GM18858 (cell line): ENCODE measurements around the gene ZNF296.

Experiments
- ATAC-seq: cut with Tn5 transposase; IDR thresholded peaks from one replicate; pipeline ENCODE4 v1.9.1; 2021; ENCODE audit not compliant: unreplicated experiment

ZNF296 gene

DNA sequence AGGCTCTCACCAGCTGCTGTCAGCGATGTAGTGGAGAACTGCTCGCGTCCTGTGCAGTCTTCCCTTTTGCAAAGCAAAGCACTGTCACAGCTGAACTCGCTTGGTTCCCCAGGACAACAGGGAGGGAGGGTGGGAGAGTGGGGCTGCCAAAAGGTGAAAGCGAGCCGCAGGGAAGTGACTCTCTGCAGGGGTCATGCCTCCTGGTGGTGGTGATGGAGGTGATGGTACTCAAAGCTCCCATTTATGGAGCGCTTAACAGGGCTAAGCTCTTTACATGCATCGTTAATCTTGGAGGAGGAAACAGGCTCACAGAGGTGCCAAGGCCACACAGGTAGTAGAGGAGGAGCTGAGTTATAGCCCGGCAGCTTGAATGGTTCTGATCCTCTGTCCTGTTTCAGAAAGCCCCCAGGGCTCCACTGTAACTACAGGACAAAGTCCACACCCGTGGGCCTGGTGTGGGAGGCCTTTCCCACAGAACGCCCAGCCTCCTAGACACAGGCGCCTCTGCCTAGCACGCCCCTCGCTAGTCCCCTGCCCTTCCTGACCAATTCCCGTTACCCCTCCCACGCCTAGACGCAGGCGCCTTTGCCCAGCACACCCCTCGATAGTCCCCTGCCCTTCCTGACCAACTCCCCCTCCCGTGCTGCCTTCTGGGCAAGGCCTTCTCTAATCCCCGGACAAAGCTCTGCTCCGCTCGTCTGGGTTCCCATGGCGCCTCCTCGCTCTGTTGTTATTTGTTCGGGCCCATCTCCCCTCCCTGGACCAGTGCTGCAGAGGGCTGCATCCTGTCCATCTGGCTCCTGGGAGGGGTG, 27.4 kb upstream of the ZNF296 start:
- ATAC-seq = no peak

DNA sequence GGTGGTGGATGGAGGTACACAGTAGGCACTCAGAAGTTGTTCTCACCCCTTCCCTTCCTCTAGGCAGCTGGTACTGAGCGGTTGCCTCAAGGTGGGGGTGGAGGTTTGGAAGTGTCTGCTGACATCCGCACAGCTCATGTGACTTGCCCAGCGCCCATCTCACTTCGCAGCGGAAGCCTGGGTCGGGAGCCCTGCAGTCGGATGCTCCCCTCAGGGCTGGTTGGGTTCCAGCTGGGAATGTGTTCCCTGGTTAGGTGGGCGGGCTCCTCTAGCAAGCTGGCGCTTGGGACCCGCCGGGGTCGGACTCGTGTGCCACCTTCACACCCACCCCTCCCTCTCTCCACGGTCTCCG, 26.9 kb upstream of the ZNF296 start:
- no peak for ATAC-seq

DNA sequence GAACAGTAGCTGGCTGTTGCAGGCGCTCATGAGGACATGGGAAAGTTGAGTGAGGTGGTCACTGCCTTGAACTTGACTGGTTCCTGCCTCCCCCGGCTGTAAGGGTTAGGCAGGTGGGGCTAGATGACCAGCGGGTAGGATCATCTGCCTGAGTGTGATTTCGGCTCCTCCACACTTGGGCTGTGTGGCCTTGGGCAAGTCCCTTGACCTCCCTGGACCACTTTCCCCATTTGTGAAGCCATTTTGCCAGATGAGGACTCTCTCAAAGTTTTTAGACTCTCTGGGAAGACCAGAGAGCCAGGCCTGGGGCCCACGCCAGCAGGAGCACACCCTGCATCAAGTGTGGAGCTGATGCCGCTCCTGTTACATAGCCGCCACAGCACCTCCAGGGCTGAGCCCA, 26.2 kb upstream of the ZNF296 start:
- no peak for ATAC-seq

DNA sequence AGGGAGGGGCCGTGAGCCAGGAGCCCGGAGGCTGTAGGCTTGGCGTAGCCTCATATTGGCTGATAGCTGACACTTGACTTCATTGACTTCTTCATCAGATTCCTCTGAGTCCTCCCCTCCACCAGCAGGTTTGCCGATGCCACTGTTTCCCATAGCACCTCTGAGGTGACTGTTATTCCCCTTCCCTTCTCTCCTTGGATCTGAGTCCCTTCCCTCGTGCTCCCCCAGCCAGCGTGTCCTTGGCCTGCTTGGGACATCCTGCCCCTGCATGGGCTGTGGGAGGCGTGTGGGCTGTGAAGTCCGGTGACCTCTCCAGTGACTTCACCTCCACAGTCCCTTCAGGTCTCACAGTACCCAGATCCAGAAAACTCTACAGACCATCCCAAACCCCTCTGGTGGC, 25.5 kb upstream of the ZNF296 start:
- ATAC-seq = no peak

DNA sequence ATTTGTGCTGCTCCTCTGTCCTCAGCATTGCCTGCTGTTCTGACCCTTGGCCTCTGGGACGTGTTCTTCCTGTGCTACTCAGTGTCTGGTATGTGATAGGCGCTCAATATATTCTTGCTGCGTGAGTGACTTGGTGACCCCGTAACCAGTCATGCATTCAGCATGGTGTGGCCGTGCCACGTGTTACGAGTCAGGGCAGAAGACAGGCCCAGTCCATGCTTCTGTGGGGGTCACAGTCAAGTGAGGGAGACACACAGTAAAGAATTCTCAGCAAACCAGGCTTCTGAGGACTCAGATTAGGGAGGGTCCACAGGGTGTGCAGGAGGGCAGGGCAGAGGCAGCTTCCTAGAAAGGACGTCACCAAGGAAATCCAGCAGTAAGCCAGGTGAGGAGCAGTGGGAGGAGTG, 24.6 kb upstream of the ZNF296 start:
- no peak for ATAC-seq

DNA sequence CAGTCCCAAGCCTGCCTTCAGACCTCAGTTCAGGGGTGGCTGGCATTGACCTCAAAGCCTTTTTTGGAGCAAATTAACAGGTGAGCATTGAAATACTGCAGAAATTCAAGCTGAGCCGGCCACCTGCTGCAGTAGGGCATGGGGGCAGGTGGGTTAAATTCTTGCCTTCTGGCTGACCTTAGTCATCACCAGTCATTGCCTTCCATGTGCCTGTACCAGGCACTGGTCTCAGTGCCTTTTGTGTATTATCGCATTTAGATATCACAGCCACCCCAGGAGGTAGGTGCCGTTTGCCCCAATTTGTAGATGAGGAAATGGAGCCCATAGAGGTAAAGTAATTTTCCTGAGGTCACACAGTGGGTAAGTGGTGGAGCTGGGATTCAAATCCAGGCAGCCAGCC, 23.9 kb upstream of the ZNF296 start:
- ATAC-seq = no peak

DNA sequence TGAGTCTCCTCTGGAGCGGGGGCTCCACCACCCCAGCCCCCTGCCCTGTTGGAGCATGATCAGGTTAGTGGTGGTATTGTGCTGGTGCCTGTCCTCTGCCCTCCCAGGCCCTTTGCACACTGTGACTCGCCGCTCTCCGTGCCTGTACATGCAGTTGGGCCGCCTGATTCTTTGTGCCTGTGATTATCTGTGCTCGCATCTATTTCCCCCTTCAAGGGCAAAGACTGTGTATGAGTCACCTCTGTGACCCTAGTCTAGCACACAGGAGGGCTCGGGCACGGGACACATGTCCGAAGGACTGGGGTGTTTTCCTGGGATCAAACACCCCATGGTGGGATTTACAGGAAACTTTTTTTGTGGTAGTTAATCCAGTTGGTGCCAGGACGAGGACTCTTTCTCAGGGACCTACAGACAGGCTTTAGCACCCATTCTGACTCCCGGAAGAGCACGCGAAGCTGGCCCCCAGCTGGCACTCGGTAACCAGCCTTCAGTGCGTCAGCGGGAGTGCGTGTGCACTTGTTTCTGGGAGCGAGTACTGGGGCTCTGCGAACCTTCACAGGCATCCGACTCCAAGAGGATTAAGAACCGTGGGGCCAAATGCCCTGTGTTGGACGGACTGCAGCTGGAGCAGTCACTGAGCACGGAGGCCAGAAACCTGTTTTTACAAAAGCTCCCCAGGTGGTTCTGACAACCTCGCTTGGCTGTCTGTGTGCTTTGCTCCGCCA, 23.4 kb upstream of the ZNF296 start:
- no peak for ATAC-seq

DNA sequence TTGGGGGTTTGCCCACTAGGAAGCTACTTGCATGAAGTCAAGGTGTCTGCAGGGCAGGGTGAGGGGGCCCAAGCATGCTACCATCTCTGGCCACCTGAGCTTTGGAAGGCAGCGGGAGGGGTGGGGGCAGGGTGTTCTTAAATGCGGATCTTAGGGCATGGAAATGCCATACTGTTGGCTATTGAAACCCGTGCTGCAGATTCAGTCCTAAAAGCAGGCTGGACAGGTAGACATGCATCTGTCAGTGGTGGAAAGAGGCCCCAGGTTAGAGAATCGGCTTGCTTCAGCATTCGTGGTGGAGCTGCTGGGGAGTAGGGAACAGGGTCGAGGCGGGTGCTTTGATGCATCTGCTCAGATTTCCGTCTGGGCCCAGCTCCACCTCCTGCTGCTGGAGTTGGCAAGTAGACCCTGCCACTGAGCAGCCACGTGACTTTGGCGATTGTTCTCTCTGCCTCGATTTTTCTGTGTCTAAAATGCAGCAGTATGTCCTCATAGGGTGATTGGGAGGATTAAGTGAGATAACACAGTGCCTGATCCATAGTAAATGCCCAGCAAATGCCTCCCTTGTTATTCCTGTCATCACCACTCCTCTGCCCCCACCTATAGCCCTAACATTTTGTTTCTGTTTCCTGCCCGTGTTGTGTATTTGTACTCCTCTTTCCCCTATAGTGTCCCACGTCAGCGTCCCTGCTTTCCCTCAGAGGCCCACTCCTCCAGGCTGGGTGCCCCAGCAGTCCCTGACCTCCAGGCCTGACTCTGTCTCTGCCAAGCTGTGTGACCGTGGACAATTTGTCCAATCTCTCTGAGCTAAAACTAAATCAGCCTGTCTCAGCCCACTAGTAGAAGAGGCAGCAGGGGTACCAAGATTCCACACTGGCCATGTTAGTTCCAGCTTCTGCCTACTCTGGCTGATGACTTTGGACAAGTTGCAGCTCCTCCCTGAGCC, 22.5 kb upstream of the ZNF296 start:
- ATAC-seq = no peak

DNA sequence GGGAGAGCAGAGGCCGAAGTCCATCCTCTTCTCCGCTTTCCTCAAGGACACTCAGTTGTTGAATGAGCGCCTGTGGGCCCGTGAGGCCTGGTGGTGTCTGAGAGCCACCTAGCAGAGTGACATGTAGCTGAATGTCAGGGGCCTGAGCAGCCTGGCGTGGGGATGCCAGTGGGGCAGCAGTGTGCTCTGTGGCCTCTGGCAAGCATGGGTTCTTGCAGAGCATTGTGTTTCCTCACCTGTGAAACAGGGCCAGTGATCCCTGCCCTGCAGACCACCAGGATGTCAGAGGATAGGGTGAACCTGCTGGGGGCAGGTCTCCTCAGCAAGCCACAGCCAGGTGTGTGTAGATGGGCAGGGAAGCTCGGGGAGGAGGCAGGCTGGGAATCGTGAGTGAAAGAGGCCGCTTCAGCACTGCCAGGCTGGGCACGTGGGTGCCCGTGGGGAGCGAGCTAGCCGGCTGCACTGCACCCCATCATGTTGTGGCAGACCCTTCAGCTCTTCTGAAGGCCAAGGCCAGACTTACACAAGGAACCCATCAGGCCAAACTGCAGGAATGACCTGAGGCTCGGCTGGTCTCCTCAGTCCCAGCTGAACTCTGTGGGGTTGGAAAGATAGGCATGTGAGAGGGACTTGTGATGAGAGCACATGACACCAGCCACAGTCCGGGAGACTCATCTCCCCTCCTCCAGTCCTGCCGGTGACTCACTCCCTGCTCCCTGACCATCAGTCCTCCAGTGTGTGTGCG, 21.7 kb upstream of the ZNF296 start:
- no peak for ATAC-seq

DNA sequence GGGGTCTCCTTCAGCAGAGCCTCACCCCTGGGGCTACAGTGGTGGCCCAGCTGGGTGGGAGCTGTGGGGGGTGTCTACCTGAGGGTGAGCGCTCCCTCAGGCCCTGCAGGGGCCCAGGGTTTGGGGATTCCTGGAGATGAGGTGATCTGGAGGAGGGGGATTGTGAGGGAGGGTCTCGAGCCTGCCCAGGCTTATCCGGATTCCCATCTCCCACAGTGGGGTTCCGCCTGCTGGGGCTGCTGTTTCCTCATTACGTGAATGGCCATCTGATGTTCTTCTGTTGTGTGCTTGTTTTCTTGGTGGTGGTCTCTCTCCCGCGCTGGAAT, 21.1 kb upstream of the ZNF296 start:
- ATAC-seq = no peak

DNA sequence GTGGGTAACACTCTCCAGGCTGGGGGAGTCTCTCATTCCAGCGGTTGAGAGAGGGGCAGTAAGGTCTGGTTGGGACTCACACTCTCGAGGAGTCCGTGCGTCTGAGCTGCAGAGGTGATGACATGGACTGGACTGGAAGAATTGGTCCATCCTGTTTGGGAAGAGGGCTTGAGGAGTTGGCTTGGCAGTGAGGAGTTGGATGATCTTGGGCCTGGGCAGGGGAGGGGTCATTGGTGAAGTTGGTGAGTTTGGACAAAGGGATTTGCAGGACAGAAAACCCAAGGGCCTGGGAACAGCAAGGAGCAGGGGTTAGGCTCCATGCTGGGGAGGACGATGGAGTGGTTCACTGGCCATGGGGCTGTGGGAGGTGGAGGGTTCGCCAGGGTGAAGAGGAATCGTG, 20.4 kb upstream of the ZNF296 start:
- ATAC-seq = no peak

DNA sequence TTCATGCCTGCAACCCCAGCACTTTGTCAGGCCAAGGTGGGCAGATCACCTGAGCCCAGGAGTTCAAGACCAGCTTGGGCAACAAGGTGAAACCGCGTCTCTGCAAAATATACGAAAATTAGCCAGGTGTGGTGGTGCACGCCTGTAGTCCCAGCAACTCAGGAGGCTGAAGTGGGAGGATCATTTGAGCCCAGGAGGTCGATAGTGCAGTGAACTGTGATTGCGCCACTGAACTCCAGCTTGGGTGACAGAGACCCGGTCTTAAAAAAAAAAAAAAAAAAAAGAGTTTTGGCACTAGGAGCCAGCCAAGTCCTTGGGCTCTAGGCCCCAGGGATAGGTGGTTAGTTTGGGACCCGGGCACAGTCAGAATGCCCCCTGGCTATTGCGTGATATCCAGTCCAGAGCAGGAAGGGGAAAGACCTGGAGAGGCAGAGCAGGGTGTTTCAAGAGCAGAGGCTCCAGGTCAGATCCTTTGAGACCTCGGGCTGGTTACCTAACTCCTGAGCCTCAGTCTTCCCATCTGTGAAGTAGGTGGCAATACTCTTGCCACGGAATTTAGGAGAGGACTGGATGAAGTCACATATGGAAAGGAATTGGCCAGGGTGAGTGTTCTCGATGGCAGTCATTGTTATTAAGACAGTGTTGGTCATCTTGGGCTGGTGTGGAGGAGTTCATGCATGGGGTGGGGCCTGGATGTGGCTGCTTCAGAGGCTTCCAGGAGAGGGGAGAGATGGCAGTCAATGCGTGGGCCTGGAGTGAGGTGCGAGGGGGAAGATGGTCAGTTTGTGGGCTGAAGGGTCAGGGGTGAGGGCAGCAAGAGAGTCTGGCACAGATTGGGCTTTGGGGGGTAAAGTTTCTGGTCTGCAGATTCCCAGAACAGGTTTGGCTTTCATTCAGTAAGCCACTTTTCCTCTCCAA, 19.5 kb upstream of the ZNF296 start:
- ATAC-seq = no peak

DNA sequence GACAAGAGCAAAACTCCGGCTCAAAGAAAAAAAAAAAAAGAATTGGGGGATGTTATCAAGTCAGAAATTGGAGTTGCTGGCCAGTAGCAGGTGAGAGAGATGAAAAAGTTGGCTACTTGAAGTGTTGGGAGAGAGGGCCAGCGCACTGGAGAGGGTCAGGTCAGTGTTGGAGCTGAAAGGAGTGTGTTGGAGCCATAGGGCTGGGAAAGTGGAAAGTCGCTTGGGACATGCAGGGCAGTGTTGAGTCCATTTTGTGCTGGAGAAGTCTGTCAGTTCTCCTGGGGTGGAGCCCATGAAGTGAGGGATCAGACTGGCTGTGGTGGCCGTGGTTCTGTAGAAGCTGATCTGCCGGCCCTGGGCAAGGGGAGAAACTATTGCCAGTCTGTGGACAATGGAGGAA, 18.4 kb upstream of the ZNF296 start:
- no peak for ATAC-seq

DNA sequence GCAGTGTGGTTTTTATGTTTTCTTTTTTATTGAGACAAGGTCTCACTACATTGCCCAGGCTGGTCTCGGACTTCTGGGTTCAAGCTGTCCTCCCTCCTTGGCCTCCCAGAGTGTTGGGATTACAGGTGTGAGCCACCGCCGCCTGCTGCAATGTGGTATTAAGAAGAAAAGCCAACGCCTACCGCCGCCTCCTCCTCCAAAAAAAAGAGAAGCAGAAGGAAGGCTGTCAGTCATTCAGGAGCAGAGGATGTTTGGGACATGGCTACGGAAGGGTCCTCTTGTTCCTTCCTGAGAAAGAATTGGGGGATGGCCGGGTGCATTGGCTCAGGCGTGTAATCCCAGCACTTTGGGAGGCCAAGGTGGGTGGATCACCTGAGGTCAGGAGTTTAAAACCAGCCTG, 17.9 kb upstream of the ZNF296 start:
- ATAC-seq = no peak

DNA sequence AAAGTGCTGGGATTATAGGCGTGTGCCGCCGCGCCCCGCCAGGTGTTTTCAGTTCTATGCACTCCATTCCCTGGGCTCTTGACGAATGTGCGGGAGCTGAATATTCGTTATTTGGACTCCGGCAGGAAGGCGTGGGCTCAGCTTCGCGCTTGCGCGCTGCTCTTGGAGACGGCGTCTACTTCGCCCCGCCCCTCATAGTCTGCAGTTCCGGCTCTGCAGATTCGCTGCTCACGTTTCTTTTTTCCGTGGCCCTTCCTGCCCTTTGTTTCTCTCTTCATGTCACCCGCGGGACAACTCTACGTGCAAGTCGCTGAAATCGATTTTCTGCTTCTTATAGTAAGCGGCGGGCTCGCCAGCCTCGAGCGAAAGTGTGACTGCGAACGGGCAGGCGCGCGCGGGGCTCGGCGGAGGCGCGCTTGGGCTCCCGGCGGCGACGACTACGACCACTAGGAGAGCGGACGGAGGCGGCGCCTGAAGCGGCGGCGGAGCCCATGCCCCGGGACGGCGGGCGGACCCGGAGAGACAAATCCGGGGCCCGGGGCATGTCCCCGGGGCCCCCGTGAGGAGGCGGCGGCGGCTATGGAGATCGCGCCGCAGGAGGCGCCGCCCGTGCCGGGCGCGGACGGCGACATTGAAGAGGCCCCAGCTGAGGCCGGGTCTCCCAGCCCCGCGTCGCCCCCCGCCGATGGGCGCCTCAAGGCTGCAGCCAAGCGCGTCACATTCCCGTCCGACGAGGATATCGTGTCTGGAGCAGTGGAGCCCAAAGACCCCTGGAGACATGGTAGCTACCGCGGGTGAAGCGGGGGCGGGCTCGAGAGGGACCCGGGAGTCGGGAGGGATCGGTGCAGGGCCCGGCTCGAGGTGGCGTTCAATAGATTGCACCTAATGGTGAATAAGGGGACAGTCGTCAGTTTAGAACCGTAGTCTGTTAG, 16.7 kb upstream of the ZNF296 start, which contains the start of gene PPP1R37:
Gene PPP1R37, plus strand, starts transcription at position 433 of the 932 bp plus-strand sequence. Its CDS starts 147 bp downstream, at position 580.
- ATAC-seq = no peak

DNA sequence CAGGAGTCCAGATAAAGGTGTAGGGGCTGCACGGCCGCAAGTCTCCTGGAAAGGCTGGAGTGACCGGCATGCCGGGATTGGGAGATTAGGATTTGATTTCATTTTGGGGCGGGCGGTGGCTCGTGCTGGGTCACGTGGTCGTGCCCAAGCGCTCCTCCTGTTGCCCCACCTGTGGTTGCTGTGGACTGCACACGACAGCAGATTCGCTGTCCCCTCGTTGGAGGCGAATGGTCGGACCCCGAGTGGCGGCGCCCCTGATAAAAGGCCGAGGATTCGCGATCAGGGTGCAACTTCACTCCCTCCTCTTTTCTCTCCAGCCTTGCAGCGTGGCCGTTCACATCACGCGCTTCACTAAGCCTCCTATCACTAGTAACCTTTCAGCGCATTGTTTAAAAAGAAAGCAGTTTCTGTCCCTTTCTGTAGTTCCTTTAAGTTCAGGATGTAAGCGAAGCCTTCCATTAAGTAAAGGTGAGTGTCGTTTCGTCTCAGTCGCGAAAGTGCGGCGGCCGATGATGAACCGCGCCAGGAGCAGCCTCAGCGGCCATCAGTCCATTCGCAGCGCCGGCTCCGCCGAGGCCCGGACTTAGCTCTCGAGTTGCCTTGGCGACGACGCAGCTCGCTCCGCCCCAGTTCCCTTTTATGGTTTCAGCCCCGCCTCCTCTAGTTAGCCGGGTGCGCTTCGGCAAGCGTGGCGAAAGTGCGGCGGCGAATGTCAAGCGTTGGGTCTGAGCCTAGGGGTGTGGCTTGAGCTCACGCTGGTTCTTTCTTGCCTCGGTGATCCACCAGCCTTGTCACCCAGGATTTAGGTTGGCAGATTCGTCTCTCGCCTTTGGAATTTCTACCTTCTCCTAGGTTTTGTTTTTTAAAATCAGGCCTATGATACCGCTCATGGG, 15.0 kb upstream of the ZNF296 start:
- ATAC-seq = peak; percentile 47

DNA sequence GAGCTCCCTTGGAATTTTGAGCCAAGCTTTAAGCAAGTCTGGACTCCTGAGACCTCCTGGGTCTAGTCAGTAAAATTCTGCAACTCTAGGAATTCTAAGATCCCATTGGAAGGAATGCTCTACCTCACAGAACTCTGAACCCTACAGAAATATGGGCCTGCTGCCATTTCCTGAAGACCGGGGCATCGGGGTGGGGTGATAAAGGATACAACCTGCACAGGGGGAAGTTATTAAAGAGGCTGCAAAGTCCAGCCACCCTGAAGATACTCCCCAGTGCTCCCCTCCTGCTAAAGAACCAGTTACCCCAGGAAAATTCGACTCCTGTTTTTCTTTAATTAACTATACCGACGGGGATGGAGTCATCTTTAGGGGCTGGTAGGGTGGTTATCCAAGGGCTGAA, 14.3 kb upstream of the ZNF296 start:
- no peak for ATAC-seq

DNA sequence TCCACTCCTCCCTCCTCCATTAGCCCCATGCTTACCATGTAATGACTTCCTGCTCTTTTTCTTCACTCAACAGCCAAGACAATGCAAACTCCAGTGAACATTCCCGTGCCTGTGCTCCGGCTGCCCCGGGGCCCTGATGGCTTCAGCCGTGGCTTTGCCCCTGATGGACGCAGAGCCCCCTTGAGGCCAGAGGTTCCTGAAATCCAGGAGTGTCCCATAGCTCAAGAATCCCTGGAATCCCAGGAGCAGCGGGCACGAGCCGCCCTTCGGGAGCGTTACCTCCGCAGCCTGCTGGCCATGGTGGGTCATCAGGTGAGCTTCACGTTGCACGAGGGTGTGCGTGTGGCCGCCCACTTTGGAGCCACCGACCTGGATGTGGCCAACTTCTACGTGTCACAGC, 13.8 kb upstream of the ZNF296 start:
- ATAC-seq = no peak
